Measurements from ENCODE around the gene SMAD3. TPM values are rescaled to one million over a fixed set of nuclear protein-coding genes. Genes with fewer than 3 reads are reported as not detected.
A peak's percentile ranks its signal among the peaks of the same experiment; 100 is the strongest.
"Not testable (repeated sequence)": the region's sequence is repeated elsewhere in the genome, so short reads cannot be mapped to it uniquely, and the experiment has no call there.

SMAD3 gene
- polyA plus RNA-seq, 1 experiment, result 59.4 TPM

- ChIA-PET POLR2A (interaction anchor here (0.6 kb wide), 1 partner anchor 74 kb away, joined by 3 read pairs; no protein-coding TSS in a partner anchor), CTCF (interaction anchor here (0.7 to 1.5 kb wide), 3 partner anchors 9 to 25 kb away, joined by 3 to 4 read pairs (median 3); no protein-coding TSS in a partner anchor)
- H3K36me3 ChIP-seq (ENCODE audit: control insufficient read depth, insufficient read depth, low read length), result no peaks in the 10 kb centered on the region
- no peaks in the 10 kb centered on the region for H3K27me3 ChIP-seq (ENCODE audit: control insufficient read depth, insufficient read depth, low read length)
- DNase-seq (ENCODE audit: low read depth), result peak; percentile 93
- H3K4me3 ChIP-seq (ENCODE audit: low read depth, low read length), result no peak overlapping the region
- TF ChIP-seq CTCF (IDR thresholded peaks at IDR 0.05; ENCODE audit: insufficient read depth, low read depth, low read length), result no peak
These were observed 40.9 kb upstream of the SMAD3 start for GRCh38 chr15:67024314-67024997.

- Histone ChIP-seq H3K4me3 (ENCODE audit: low read depth, low read length) (no peak overlapping the region), H3K27me3 (ENCODE audit: control insufficient read depth, insufficient read depth, low read length) (no peaks in the 10 kb centered on the region), H3K36me3 (ENCODE audit: control insufficient read depth, insufficient read depth, low read length) (no peaks in the 10 kb centered on the region)
- no peak for TF ChIP-seq CTCF (IDR thresholded peaks at IDR 0.05; ENCODE audit: insufficient read depth, low read depth, low read length)
- ChIA-PET POLR2A (interaction anchor here (0.6 kb wide), 1 partner anchor 17 kb away, joined by 5 read pairs; no protein-coding TSS in a partner anchor), CTCF (interaction anchor here (1.5 kb wide), 1 partner anchor 25 kb away, joined by 4 read pairs; no protein-coding TSS in a partner anchor)
- DNase-seq (ENCODE audit: low read depth), result no peak
These were observed 40.4 kb upstream of the SMAD3 start for GRCh38 chr15:67024998-67025368.

GRCh38 chr15:67025719-67026609, 39.4 kb upstream of the SMAD3 start:
- POLR2A ChIA-PET, result interaction anchor here (0.6 kb wide), 1 partner anchor 16 kb away, joined by 5 read pairs; no protein-coding TSS in a partner anchor
- Histone ChIP-seq H3K27me3 (ENCODE audit: control insufficient read depth, insufficient read depth, low read length) (no peaks in the 10 kb centered on the region), H3K36me3 (ENCODE audit: control insufficient read depth, insufficient read depth, low read length) (no peaks in the 10 kb centered on the region), H3K4me3 (ENCODE audit: low read depth, low read length) (no peak overlapping the region)
- no peak for TF ChIP-seq CTCF (IDR thresholded peaks at IDR 0.05; ENCODE audit: insufficient read depth, low read depth, low read length)
- no peak for DNase-seq (ENCODE audit: low read depth)
- CTCF ChIA-PET, result interaction anchor here (0.6 to 1.5 kb wide), 3 partner anchors 8 to 53 kb away, joined by 3 to 4 read pairs (median 4); no protein-coding TSS in a partner anchor

- POLR2A ChIA-PET, result no interaction called here
- H3K27me3 ChIP-seq (ENCODE audit: control insufficient read depth, insufficient read depth, low read length), result no peaks in the 10 kb centered on the region; the same call in 1 of the 2 replicates
- H3K36me3 ChIP-seq (ENCODE audit: control insufficient read depth, insufficient read depth, low read length), result no peaks in the 10 kb centered on the region
- no peak for TF ChIP-seq CTCF (IDR thresholded peaks at IDR 0.05; ENCODE audit: insufficient read depth, low read depth, low read length)
- no peak overlapping the region for H3K4me3 ChIP-seq (ENCODE audit: low read depth, low read length)
- CTCF ChIA-PET, result no interaction called here
- DNase-seq (ENCODE audit: low read depth), result no peak
These were observed 38.8 kb upstream of the SMAD3 start for GRCh38 chr15:67026610-67026967.

- POLR2A ChIA-PET, result not testable (repeated sequence)
These were observed 37.0 kb upstream of the SMAD3 start for GRCh38 chr15:67028440-67028839.

More at GRCh38 chr15:67028440-67028839, 37.0 kb upstream of the SMAD3 start:
- H3K36me3 ChIP-seq (ENCODE audit: control insufficient read depth, insufficient read depth, low read length); DNase-seq (ENCODE audit: low read depth); CTCF ChIA-PET; H3K4me3 ChIP-seq (ENCODE audit: low read depth, low read length); H3K27me3 ChIP-seq (ENCODE audit: control insufficient read depth, insufficient read depth, low read length): not testable (repeated sequence)

All from BJ (cell line).